ENCODE measurements around the gene CHIA.

The CHIA gene

DNA sequence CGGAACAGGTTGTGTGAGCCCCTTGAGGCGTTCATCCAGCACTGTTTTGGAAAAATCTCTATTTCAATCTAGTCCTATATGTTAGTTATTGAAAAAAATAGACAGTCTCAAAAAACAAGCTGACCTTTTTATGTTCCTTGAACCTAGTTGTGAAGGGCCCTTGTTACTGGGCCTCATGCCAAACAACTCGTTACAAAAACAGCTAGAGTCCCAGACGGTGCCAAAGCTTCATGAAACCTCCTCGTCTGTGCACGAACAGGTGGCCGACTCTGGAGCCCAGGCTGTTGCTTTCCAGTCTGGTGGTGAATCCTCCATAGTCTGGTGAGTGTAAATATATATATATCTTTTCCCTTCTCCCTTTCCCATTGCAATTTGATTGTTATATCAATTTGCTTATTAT, at the start of gene CHIA:
CHIA (plus strand) TSS at position 222 of the 400 bp plus-strand sequence. CDS start 19,617 bp downstream, outside the sequence.
- Histone ChIP-seq H3K36me3 (no peaks in the 10 kb centered on the region), H3K4me2 (no peak within 1 kb of the TSS), H3K4me3 (no peak within 1 kb of the TSS), H3K9ac (no peak within 1 kb of the TSS), H3K4me1 (no peaks in the 10 kb centered on the region), H3K9me3 (peaks cover 2% of the 10 kb centered on the region; the same call in 1 of the 2 replicates), H3K27ac (no peak within 1 kb of the TSS), H3K27me3 (no peaks in the 10 kb centered on the region), H4K20me1 (no peaks in the 10 kb centered on the region)
- TF ChIP-seq Cebpa-rat (IDR thresholded peaks at IDR 0.05) = no peak

DNA sequence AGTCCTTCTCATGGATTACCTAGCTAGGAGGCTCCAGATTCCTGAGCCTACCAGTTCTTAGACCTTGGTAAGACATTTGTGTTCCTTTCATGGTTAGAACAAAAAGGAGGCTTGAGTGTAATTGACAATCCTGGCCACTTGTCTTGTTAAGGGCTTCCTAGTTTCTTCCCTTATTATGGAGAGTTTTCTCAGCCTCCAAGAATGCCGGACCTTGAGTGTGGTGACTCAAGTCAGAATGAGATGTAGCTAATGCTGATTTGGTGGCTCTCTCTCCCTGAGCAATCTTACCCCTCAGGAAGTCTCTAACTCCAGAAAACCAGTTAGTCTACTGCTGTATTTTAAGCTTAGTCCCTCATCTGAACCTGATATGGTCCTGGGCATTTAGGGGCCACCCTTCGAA, 48.9 kb upstream of the CHIA start:
- H3K9me3 ChIP-seq = no peaks in the 10 kb centered on the region
- no peaks in the 10 kb centered on the region for H3K27me3 ChIP-seq
- no peaks in the 10 kb centered on the region for H4K20me1 ChIP-seq
- TF ChIP-seq Cebpa-rat (IDR thresholded peaks at IDR 0.05) = no peak
- H3K4me3 ChIP-seq = no peak overlapping the region
- no peaks in the 10 kb centered on the region for H3K4me1 ChIP-seq
- H3K36me3 ChIP-seq = no peaks in the 10 kb centered on the region
- no peak overlapping the region for H3K27ac ChIP-seq
- H3K9ac ChIP-seq = no peak overlapping the region
- H3K4me2 ChIP-seq = no peak overlapping the region

DNA sequence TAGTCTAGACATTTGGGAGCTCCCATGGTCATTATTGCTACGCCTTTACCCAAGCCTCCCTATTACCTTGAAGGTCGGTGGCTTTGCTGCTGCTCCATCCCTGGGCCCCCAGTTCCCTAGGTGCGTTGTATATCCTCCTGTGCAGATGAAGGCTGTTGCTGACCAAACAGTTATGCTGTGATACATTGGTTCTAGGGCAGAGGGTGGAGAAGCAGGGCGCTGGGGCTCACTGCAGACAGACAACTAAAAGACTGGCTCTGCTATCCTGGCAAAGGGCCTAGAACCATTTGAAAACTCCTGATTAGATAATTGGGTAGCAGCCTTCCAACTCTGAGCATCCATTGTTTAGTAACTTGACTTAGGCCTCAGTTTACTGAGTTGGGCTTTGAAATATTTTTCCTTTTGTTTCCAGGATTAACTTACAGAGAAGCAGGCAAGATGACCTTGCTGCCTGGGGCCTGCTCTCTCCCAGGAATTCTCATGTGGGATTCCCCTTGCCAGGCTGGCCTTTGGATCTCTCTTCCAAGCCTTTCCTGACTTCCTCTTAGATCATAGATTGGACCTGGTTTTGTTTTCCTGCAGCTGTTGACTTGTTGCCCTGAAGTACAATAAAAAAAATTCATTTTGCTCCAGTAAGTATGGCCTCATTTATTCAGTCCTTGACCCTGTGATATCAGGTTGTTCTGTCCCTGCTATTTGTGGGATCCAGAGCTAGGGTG, 47.7 kb upstream of the CHIA start:
- Histone ChIP-seq H3K9me3 (no peaks in the 10 kb centered on the region), H4K20me1 (no peaks in the 10 kb centered on the region), H3K9ac (no peak overlapping the region), H3K4me1 (no peaks in the 10 kb centered on the region), H3K4me2 (no peak overlapping the region), H3K36me3 (no peaks in the 10 kb centered on the region), H3K27me3 (no peaks in the 10 kb centered on the region), H3K27ac (no peak overlapping the region), H3K4me3 (no peak overlapping the region)
- TF ChIP-seq Cebpa-rat (IDR thresholded peaks at IDR 0.05) = no peak

DNA sequence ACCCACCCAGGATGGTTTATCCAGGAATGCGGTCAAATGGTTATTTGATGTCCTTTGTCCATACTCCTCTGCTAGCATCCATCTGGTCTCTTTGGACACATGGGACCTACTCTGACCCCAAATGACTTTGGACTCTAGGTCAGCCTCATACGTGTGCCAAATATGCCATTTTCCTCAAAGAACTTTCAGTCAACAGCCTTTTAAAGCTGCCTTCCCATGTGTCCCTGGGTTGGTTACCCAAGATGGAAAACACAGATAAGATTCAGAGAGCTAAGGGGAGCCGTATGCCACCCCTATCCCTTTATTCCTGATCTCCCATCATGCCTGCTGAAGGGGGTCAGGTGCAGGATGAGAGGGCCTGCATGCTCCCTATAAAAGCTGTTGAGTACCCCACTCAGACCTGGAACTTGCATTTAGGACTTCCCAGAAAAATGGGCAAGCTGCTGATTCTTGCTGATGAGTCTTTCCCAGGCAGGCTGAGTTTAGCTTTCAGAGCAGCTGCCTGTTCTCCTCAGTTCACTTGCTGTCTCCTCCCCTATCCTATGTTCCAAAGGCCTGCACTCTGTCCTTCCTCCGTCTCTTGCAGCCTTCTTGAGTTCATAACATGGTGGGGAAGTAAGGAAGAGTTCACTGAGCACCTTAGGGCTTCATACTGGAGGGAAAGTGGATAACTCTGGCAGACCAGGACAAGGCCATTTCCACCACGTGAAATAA, 43.4 kb upstream of the CHIA start:
- TF ChIP-seq Cebpa-rat (IDR thresholded peaks at IDR 0.05) = no peak
- Histone ChIP-seq H4K20me1 (no peaks in the 10 kb centered on the region), H3K9me3 (no peaks in the 10 kb centered on the region), H3K4me3 (no peak overlapping the region), H3K4me2 (no peak overlapping the region), H3K27me3 (no peaks in the 10 kb centered on the region), H3K27ac (no peak overlapping the region), H3K9ac (no peak overlapping the region), H3K4me1 (no peaks in the 10 kb centered on the region), H3K36me3 (no peaks in the 10 kb centered on the region)

DNA sequence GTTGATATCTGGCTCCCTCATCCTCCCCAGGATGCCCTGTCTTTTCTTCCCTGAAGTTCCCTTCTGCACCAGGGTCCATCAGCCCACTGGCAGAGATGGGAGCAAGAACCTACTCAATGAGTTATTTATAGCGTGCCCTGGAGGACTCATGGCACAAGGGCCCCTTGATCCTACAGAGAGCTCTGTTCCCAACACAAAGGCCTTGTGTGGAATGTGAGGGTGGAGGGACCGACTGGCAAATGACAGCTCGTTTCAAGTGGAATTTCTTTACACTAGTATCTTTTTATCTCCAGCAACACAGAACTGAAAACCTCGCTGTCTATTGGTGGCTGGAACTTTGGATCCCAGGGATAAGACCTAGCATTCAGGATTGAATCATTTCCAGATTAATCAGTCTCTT, 40.7 kb upstream of the CHIA start:
- Histone ChIP-seq H3K9ac (no peak overlapping the region), H3K36me3 (no peaks in the 10 kb centered on the region), H3K4me3 (no peak overlapping the region), H3K9me3 (no peaks in the 10 kb centered on the region), H3K27me3 (no peaks in the 10 kb centered on the region), H3K4me1 (no peaks in the 10 kb centered on the region), H4K20me1 (no peaks in the 10 kb centered on the region), H3K4me2 (no peak overlapping the region), H3K27ac (no peak overlapping the region)
- TF ChIP-seq Cebpa-rat (IDR thresholded peaks at IDR 0.05) = no peak

DNA sequence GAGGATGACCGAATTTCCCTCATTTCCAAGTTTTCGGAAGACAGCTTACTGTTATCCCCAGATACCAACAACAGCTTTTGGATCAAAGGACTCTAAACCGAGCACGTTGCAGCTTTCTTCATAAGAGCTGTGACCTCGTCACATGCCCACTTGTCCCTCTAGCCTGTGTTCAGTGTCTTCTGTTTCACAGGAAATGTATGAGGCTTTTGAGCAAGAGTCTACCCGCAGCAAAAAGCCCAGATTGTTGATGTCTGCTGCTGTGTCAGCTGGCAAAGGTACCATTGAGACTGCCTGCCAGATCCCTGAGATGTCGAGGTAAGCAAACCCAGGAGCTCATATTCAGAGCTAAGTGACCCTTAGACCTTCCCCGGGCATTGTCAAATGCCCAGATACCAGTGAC, 39.1 kb upstream of the CHIA start:
- H3K4me1 ChIP-seq = no peaks in the 10 kb centered on the region
- no peak for TF ChIP-seq Cebpa-rat (IDR thresholded peaks at IDR 0.05)
- no peaks in the 10 kb centered on the region for H3K27me3 ChIP-seq

DNA sequence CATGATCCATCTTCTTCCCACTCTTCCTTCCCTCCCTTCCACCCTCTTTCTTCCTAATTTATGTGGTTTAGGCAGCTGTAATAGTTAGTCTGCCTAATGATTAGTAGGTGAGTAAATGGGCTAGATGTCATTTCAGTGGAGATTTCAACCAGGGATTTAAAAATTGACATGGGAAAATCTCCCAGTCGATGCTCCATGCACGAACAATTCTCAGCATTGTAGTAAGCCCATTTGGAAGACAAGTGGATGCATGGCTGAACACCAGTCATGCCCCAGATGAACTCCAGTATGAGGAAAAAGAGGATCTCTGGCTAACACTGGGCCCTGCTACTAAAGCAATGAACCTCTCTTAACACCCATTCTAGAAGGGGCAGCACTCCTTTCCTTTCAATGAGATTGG, 37.9 kb upstream of the CHIA start:
- Histone ChIP-seq H3K27ac (no peak overlapping the region), H3K9ac (no peak overlapping the region), H3K4me1 (no peaks in the 10 kb centered on the region), H4K20me1 (no peaks in the 10 kb centered on the region), H3K4me3 (no peak overlapping the region), H3K27me3 (no peaks in the 10 kb centered on the region), H3K4me2 (no peak overlapping the region), H3K9me3 (no peaks in the 10 kb centered on the region), H3K36me3 (no peaks in the 10 kb centered on the region)
- no peak for TF ChIP-seq Cebpa-rat (IDR thresholded peaks at IDR 0.05)

More for the DNA sequence above, 39.1 kb upstream of the CHIA start:
- Histone ChIP-seq H3K27ac (no peak overlapping the region), H3K9me3 (no peaks in the 10 kb centered on the region), H3K9ac (no peak overlapping the region), H3K4me3 (no peak overlapping the region), H4K20me1 (no peaks in the 10 kb centered on the region), H3K36me3 (no peaks in the 10 kb centered on the region), H3K4me2 (no peak overlapping the region)

DNA sequence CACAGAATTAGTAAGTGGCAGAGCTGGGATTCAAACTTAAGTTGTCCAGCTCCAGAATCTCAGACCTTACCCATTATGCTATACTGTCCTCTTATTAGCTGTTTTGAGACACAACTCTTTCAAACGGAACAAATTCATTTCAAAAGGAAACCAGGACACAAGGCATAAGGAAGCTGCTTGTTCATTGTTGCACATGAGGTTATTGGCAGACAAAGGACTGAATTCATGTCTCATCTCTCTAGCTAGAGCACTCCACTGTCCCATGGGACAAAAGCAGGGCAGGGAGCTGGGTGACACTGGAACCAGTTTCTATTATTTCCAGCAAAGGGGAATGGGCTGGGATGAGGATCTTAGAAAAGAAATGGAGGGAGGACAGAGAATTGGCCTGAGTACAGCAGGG, 36.8 kb upstream of the CHIA start:
- H4K20me1 ChIP-seq = no peaks in the 10 kb centered on the region
- H3K27me3 ChIP-seq = no peaks in the 10 kb centered on the region
- no peaks in the 10 kb centered on the region for H3K9me3 ChIP-seq
- no peak overlapping the region for H3K4me2 ChIP-seq
- H3K4me3 ChIP-seq = no peak overlapping the region
- H3K36me3 ChIP-seq = no peaks in the 10 kb centered on the region
- H3K27ac ChIP-seq = no peak overlapping the region
- no peaks in the 10 kb centered on the region for H3K4me1 ChIP-seq
- TF ChIP-seq Cebpa-rat (IDR thresholded peaks at IDR 0.05) = no peak
- H3K9ac ChIP-seq = no peak overlapping the region

DNA sequence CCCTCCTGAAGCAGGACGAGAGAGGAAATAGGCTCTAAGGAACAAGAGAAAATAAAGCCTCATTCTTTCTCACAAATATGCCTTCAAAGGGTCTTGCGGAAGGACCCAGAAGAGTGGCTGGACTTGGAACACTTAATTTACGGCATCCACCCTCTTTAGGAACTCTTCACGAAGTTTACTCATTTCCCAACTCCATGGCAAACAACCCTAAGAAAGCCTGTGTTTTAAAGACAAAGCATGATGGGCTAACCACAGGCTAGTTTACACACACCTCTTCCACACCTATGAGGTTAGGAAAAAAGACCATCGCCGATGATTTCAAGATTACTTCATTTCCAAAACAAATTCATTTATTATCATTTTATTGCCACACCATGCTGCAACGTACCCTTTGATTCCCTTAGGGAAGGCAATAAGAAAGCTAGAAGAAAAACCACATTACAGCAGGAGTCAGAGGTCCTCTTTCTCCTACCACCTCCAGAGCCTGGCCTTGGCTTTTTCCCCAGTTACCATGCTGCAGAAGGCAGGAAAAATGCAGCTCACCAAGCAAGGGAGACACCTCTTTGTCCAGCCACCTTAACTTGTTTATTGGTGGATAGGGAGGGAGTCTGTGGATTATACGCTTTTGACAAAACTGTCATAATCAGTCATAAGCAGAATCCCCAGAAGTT, 33.5 kb upstream of the CHIA start:
- Histone ChIP-seq H3K9me3 (no peaks in the 10 kb centered on the region), H3K9ac (no peak overlapping the region), H3K4me1 (no peaks in the 10 kb centered on the region), H3K4me3 (no peak overlapping the region), H3K27me3 (no peaks in the 10 kb centered on the region), H4K20me1 (no peaks in the 10 kb centered on the region), H3K27ac (no peak overlapping the region), H3K36me3 (no peaks in the 10 kb centered on the region), H3K4me2 (no peak overlapping the region)
- TF ChIP-seq Cebpa-rat (IDR thresholded peaks at IDR 0.05) = no peak

Data from BLaER1 (cell line).